Tibial nerve (tissue), 3 donors: ENCODE results near the gene KATNA1.
A peak's percentile ranks its signal among the peaks of the same experiment; 100 is the strongest.

ENCODE experiments used
- POLR2A ChIP-seq, 2 donors: fragments of 450-650 bp; IDR thresholded peaks; one replicate each; pipeline ENCODE4 v1.6.1; 2017; ENCODE audit warnings: antibody characterized with exemption in 2 of 2, mild to moderate bottlenecking in 2 of 2, moderate library complexity in 2 of 2
- TF ChIP-seq, protein P1 (sequence below), 5 experiments: fragments of 200-600 bp in 3 of 5; fragments of 450-650 bp in 2 of 5; sonication (generic) in 3 of 5; IDR thresholded peaks; one replicate each; pipeline ENCODE4 v1.5.1; 2016 to 2019; ENCODE audit warnings: antibody characterized with exemption in 5 of 5, mild to moderate bottlenecking in 3 of 5, moderate library complexity in 2 of 5

DNA sequence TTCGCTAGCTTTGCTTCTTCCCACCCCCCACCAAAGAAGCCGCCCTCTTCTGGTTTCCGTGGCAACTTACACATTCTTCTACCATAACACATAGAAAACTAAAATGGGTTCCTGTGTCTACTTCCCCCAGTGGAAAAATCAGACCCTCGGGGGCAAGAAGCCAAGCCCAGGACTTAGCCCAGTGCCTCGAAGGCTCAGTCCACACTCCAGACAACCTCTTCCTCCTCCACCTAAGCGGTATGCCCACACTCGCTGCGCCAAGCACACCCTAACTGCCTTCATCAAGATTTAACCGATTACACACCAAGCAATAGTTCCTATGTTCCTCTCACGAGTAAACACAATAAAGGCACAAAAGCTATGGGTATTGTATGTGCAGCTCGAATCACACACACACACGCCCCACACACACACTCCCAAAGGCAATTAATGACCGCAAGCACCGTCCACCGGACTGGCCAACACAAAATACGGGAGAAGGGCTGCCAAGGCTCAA lies 103.2 kb downstream of the KATNA1 start:
- TF ChIP-seq, protein P1, sequence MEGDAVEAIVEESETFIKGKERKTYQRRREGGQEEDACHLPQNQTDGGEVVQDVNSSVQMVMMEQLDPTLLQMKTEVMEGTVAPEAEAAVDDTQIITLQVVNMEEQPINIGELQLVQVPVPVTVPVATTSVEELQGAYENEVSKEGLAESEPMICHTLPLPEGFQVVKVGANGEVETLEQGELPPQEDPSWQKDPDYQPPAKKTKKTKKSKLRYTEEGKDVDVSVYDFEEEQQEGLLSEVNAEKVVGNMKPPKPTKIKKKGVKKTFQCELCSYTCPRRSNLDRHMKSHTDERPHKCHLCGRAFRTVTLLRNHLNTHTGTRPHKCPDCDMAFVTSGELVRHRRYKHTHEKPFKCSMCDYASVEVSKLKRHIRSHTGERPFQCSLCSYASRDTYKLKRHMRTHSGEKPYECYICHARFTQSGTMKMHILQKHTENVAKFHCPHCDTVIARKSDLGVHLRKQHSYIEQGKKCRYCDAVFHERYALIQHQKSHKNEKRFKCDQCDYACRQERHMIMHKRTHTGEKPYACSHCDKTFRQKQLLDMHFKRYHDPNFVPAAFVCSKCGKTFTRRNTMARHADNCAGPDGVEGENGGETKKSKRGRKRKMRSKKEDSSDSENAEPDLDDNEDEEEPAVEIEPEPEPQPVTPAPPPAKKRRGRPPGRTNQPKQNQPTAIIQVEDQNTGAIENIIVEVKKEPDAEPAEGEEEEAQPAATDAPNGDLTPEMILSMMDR (IDR thresholded peaks at IDR 0.05) = peak in 1 of 5 experiments; percentile 8
- no peak for TF ChIP-seq POLR2A (IDR thresholded peaks at IDR 0.05)
